NK-92 (cell line): ENCODE data around the gene C22orf23.

ENCODE experiments used
- DNase-seq: peaks from one replicate; lab custom pipeline; 2025; ENCODE audit not compliant: unreplicated experiment; lab: John Stamatoyannopoulos, UW

Gene C22orf23

DNA sequence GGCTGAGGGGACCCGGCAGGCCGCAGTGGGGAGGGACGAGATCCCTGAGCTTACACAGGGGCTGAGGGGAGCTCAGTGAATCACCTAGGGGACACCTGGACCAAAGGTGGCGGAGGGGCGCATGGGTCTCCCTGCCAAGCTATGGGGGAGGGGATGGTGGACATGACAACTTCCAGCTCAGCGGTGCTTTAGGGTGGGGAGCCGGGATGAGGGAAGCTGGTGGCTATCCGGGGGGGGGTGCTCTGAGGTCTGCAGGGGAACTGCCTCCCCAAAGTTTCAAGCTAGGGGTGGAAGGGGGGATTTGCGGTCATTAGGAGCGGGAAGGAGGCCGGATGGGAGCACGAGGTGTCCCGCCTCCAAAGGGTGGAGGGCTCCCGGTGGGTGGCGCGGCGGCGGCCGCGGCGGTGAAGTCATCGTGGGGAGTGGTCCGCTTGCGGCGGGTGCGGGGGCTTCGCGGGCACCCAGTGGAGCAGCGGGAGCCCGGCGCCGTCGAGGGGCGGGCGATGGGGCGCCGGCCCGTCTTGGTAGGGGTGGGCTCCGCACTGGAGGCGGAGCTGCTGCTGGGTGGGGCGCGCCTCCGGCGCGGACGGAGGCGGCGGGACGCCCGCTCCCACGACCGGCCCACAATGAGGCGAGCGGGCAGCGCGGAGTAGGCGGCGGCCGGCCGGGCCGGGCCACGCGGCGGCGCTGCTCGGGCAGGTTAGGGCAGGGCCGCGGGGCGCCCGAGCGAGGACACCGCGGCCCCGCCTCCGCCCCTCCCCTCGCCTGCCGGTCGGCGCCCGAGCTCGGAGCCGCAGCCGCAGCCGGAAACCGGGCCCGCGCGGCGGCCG lies 47.7 kb downstream of the C22orf23 start, which contains the start of gene MICALL1:
TSS of gene MICALL1 (plus strand) at position 764 of the 830 bp plus-strand sequence. CDS start 126 bp downstream, outside the sequence.
- DNase-seq, result no peak

DNA sequence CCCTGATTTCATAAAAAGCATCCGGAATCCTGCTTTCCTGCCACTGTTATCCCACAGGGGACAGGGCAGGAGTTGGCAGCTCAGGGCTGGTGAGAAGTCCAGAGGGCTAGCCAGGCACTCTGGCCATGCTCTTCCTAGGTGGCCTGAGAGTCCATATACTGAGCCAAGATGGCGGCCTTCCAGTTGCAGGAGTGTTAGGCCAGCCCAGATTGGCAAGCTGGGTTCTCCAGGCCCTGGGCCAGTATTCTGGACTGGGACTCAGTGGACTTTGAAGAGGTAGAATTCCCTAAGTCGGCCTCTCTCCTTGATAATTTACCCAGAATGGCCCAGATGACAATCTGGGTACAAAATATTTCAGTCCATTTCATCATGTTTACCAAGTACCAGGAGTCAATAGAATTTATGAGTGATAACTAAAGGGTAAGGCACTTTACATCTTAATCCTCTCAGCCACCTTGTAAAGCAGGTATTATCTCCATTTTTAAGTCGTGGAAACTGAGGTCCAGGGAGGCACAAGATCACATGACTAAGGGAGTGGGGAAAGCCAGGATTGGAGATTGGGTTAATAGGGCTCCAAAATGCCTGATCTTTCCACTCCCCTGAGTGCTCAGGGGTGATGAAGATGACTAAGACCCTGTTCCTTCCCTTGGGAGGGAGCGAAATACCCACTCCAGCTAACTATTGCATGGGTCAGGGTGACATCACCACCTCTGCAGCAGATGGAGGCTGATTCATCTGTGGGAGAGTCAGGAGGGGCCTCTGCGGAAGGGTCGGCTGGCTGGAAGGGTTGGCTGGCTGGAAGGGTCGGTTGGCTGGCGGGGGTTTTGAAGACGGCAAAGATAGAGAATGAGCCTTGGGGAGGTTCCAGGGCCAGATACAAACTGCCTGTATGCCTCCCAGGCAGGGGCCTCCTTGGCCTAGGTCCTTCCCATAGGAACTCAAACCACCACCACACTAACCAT lies 48.5 kb downstream of the C22orf23 start:
- DNase-seq, result no peak

- DNase-seq, result no peak
Observed at GRCh38 chr22:37898441-37899181, 54.8 kb downstream of the C22orf23 start.

DNA sequence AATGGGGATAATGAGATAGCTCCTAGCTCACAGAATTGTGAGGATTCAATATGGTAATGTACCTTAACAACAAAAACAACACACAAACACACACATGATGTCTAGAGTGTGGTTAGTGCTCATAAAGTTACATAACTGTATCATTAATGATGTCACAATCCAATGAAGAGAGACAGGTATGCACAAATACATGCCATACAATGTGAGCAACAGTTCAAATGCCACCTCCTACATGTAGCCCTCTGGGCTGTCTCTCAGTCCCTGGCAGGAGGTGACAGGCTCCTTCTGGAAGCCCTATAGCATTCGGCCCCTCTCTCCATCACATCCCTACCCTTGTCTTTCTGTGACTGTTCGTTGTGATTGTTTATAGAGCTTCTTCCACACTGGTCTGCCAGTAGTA lies 55.6 kb downstream of the C22orf23 start:
- DNase-seq, result no peak

GRCh38 chr22:37896939-37897338 lies 56.5 kb downstream of the C22orf23 start:
- no peak for DNase-seq

DNA sequence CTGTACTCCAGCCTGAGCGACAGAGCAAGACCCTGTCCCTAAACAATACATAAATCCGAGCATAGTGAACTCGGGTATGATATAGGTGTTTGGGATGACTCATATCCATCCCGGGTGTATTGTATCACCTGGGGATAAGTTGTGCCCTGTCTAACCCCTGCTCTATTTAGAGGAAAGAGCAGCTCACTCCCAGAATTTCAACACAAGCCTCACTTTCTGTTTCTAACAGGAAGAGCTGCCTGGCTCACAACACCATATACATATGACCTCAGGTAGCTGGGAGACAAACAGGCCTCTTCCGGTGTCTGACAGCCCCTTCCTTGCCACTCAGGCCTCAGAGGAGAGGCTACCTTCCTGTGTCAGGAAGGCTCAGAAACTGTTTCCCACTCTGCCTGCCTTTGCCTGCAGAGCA lies 57.2 kb downstream of the C22orf23 start:
- DNase-seq, result no peak

DNA sequence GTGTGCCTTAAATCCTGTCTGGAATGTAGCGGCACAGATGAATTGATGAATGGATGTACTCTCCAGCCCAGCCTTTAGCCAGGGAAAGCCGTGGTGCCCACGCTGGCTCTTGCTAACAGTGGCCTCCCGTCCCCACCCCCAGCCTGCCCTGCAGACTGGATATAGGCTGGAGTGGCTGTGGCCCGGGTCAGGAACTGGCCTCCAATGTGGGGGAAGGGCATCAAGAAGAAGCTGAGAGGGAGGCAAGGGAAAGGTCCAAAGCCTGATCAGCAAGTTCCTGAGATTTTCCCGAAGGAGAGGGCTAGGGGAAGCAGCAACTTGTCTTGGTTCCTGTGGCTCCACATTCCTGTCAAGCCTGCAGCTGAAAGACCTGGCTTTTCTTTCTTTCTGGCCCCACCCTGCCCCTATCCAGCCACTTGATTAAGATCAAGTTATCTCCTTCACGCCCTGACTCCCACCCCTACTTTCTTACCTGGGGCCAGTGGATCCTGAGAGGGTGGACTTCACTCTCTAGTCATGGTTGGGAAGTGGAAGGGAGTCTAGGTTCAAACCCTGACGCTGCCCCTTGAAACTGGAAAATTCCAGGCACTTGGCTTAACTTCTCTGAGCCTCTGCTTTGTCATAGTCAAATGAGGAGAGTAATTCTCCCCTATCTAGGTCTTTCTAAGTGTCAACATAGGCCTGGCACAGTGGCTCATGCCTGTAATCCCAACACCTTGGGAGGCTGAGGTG lies 58.3 kb downstream of the C22orf23 start:
- no peak for DNase-seq

DNA sequence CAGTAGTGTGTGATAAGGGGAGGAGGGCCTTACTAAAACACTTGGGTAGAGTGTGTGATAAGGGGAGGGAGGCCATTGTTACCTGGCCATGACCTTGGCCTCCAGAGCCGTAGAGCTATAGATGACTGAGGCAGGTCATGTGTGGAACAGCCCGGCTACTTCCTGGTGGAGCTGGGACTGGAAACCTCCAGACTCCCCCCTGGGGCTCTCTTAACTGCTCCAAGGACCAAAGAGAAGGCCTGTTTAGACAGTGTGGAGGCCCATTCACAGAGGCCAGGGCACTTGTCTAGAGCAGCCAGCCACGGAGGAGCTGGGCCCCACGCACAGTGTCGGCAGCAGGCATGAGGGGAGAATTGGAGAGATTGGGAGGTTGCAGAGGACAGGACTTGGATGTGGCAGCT lies 59.8 kb downstream of the C22orf23 start:
- DNase-seq, result no peak
